C4-2B (cell line): Measurements from ENCODE around the gene FSTL5.

ENCODE experiments used
- ZFX ChIP-seq: fragments of 450-650 bp; IDR thresholded peaks from 2 replicates; pipeline ENCODE4 v1.6.1; 2017
- TF ChIP-seq, protein P1 (sequence below): fragments of 450-650 bp; conservative IDR thresholded peaks from 2 replicates; pipeline ENCODE4 v1.5.1; 2017; ENCODE audit warnings: mild to moderate bottlenecking

DNA sequence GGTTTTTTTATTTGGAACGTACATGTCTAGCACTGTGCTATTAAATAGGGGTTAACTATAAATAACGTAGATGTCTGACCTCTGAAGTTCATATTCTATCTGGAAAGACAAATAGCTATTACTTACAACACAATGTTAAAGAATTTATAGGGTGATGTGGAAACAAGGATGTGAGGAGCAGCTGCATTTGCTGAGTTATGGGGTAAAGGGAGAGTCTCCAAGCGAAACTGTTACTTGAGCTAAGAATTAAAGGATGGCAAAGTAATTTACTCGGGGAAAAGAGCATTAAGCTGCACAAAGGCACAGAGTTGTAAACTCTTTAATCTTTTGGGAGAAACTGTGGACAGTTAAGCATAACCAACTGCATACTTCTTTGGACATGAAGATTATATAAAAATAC is 117.7 kb downstream of the FSTL5 start:
- TF ChIP-seq, protein P1, sequence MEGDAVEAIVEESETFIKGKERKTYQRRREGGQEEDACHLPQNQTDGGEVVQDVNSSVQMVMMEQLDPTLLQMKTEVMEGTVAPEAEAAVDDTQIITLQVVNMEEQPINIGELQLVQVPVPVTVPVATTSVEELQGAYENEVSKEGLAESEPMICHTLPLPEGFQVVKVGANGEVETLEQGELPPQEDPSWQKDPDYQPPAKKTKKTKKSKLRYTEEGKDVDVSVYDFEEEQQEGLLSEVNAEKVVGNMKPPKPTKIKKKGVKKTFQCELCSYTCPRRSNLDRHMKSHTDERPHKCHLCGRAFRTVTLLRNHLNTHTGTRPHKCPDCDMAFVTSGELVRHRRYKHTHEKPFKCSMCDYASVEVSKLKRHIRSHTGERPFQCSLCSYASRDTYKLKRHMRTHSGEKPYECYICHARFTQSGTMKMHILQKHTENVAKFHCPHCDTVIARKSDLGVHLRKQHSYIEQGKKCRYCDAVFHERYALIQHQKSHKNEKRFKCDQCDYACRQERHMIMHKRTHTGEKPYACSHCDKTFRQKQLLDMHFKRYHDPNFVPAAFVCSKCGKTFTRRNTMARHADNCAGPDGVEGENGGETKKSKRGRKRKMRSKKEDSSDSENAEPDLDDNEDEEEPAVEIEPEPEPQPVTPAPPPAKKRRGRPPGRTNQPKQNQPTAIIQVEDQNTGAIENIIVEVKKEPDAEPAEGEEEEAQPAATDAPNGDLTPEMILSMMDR = no peak
- no peak for TF ChIP-seq ZFX
